Measurements from ENCODE around the gene IQCM. TPM values are rescaled to one million over a fixed set of nuclear protein-coding genes. Genes with fewer than 3 reads are reported as not detected.

Gene IQCM
- total and polyA plus RNA-seq, 12 donors = not detected

GRCh38 chr4:149523039-149523438 lies 292.6 kb downstream of the IQCM start:
- DNase-seq (no peak), ATAC-seq (no peak)
- 75 to 83% methylated on average over 2 of the region's 2 CpGs for WGBS, 2 donors
- Histone ChIP-seq H3K9me3 (peaks cover 0 to 5% (median 0%) of the 10 kb centered on the region in 11 donors), H3K27ac (no peak overlapping the region), H3K4me3 (no peak overlapping the region), H3K36me3 (no peaks in the 10 kb centered on the region), H3K4me1 (no peaks in the 10 kb centered on the region), H3K27me3 (no peaks in the 10 kb centered on the region)
- TF ChIP-seq CTCF (IDR thresholded peaks at IDR 0.05) = no peak
- intact Hi-C loops (cut with DNase I) = no loop called here

GRCh38 chr4:149521611-149522425 lies 293.8 kb downstream of the IQCM start:
- ATAC-seq (peak in 5 of 8 donors; percentile 59 to 89 (median 79)), DNase-seq (peak in 1 of 2 donors; percentile 4)
- WGBS, 2 donors = 64 to 72% methylated on average over 3 of the region's 3 CpGs
- Histone ChIP-seq H3K9me3 (no peaks in the 10 kb centered on the region), H3K4me3 (no peak overlapping the region), H3K36me3 (no peaks in the 10 kb centered on the region), H3K27me3 (no peaks in the 10 kb centered on the region), H3K4me1 (no peaks in the 10 kb centered on the region), H3K27ac (no peak overlapping the region)
- TF ChIP-seq CTCF (IDR thresholded peaks at IDR 0.05) = no peak
- intact Hi-C loops (cut with DNase I) = loop anchor here in 1 of 10 donors (2.0 kb wide), 1 partner anchor 285 kb away; no protein-coding TSS in a partner anchor

- intact Hi-C loops (cut with DNase I) = no loop called here
- no peaks in the 10 kb centered on the region for H3K36me3 ChIP-seq
- no peak for TF ChIP-seq CTCF (IDR thresholded peaks at IDR 0.05)
- H3K9me3 ChIP-seq = no peaks in the 10 kb centered on the region
- no peak for ATAC-seq
- H3K4me1 ChIP-seq = peaks cover 0 to 5% (median 0%) of the 10 kb centered on the region in 9 donors
- H3K27me3 ChIP-seq = no peaks in the 10 kb centered on the region
- no peak for DNase-seq
- H3K4me3 ChIP-seq = no peak overlapping the region
- H3K27ac ChIP-seq = no peak overlapping the region
Measured at GRCh38 chr4:149518471-149518870, 297.2 kb downstream of the IQCM start.

GRCh38 chr4:149513081-149513480 lies 302.6 kb downstream of the IQCM start:
- DNase-seq (no peak), ATAC-seq (no peak)
- Histone ChIP-seq H3K9me3 (peaks cover 0 to 3% (median 0%) of the 10 kb centered on the region in 11 donors), H3K27me3 (no peaks in the 10 kb centered on the region), H3K4me3 (no peak overlapping the region), H3K4me1 (peaks cover 0 to 16% (median 0%) of the 10 kb centered on the region in 9 donors), H3K36me3 (no peaks in the 10 kb centered on the region), H3K27ac (peak overlapping the region in 1 of 10 donors; percentile 3)
- intact Hi-C loops (cut with DNase I) = no loop called here
- TF ChIP-seq CTCF (IDR thresholded peaks at IDR 0.05) = no peak
